ENCODE results near the gene SLFN11. TPM values are rescaled to one million over a fixed set of nuclear protein-coding genes. Genes with fewer than 3 reads are reported as not detected.
"Not testable (repeated sequence)": the region's sequence is repeated elsewhere in the genome, so short reads cannot be mapped to it uniquely, and the experiment has no call there.

SLFN11 gene
- polyA plus RNA-seq, 4 donors: 0.22 to 3.8 (median 3.1) TPM

GRCh38 chr17:35393783-35394182 lies 20.4 kb upstream of the SLFN11 start:
- H3K36me3 ChIP-seq (ENCODE audit: control insufficient read depth in 3 of 3, insufficient read depth in 2 of 3, low read depth in 1 of 3, low read length in 3 of 3); H3K9me3 ChIP-seq (ENCODE audit: control insufficient read depth in 2 of 2, insufficient read depth in 1 of 2, low read depth in 1 of 2, low read length in 1 of 2); H3K4me1 ChIP-seq (ENCODE audit: control insufficient read depth in 3 of 3, insufficient read depth in 2 of 3, low read depth in 1 of 3, low read length in 2 of 3); H3K4me3 ChIP-seq (ENCODE audit: low read depth in 1 of 3, low read length in 3 of 3); H3K27me3 ChIP-seq (ENCODE audit: control insufficient read depth in 3 of 3, insufficient read depth in 3 of 3, low read length in 3 of 3); FAIRE-seq; DNase-seq; H3K27ac ChIP-seq (ENCODE audit: low read depth in 1 of 3, low read length in 2 of 3): not testable (repeated sequence)
- 85 to 94% (median 92%) methylated on average over 13 of the region's 13 CpGs for WGBS, 3 donors

- FAIRE-seq: no peak
- Histone ChIP-seq H3K27me3 (ENCODE audit: control insufficient read depth in 3 of 3, insufficient read depth in 3 of 3, low read length in 3 of 3) (peaks cover 0 to 6% (median 0%) of the 10 kb centered on the region in 3 donors), H3K4me1 (ENCODE audit: control insufficient read depth in 3 of 3, insufficient read depth in 2 of 3, low read depth in 1 of 3, low read length in 2 of 3) (no peaks in the 10 kb centered on the region), H3K9me3 (ENCODE audit: control insufficient read depth in 2 of 2, insufficient read depth in 1 of 2, low read depth in 1 of 2, low read length in 1 of 2) (peaks cover 0 to 2% of the 10 kb centered on the region in 2 donors), H3K27ac (ENCODE audit: low read depth in 1 of 3, low read length in 2 of 3) (no peak overlapping the region), H3K36me3 (ENCODE audit: control insufficient read depth in 3 of 3, insufficient read depth in 2 of 3, low read depth in 1 of 3, low read length in 3 of 3) (no peaks in the 10 kb centered on the region), H3K4me3 (ENCODE audit: low read depth in 1 of 3, low read length in 3 of 3) (no peak overlapping the region)
- WGBS, 3 donors: 50 to 57% (median 55%) methylated on average over 2 of the region's 2 CpGs
- no peak for DNase-seq
These were observed 17.2 kb upstream of the SLFN11 start for GRCh38 chr17:35390663-35391062.

GRCh38 chr17:35390156-35390555 lies 16.7 kb upstream of the SLFN11 start:
- FAIRE-seq: no peak
- H3K27me3 ChIP-seq (ENCODE audit: control insufficient read depth in 3 of 3, insufficient read depth in 3 of 3, low read length in 3 of 3): peaks cover 0 to 6% (median 0%) of the 10 kb centered on the region in 3 donors
- H3K4me1 ChIP-seq (ENCODE audit: control insufficient read depth in 3 of 3, insufficient read depth in 2 of 3, low read depth in 1 of 3, low read length in 2 of 3): no peaks in the 10 kb centered on the region
- H3K9me3 ChIP-seq (ENCODE audit: control insufficient read depth in 2 of 2, insufficient read depth in 1 of 2, low read depth in 1 of 2, low read length in 1 of 2): peaks cover 0 to 2% of the 10 kb centered on the region in 2 donors
- DNase-seq: no peak
- 75 to 85% (median 77%) methylated on average over 2 of the region's 2 CpGs for WGBS, 3 donors
- no peak overlapping the region for H3K27ac ChIP-seq (ENCODE audit: low read depth in 1 of 3, low read length in 2 of 3)
- H3K4me3 ChIP-seq (ENCODE audit: low read depth in 1 of 3, low read length in 3 of 3): no peak overlapping the region
- no peaks in the 10 kb centered on the region for H3K36me3 ChIP-seq (ENCODE audit: control insufficient read depth in 3 of 3, insufficient read depth in 2 of 3, low read depth in 1 of 3, low read length in 3 of 3)

DNA sequence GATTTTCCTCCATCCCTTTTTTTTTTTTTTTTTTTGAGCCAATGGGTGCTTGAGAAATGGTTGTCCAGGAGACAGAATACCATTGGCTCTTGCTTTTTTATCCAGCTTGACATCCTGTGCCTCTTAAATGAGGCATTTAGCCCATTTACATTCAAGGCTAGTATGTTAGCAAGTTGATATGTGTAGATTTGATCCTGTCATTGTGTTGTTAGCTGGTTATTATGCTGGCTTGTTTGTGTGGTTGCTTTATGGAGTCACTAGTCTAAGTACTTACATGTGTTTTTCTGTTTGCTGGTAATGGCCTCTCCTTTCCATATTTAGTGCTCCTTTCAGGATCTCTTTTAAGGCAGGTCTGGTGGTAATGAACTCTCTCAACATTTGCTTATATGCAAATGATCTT lies 14.1 kb upstream of the SLFN11 start:
- no peak overlapping the region for H3K4me3 ChIP-seq (ENCODE audit: low read depth in 1 of 3, low read length in 3 of 3)
- no peaks in the 10 kb centered on the region for H3K4me1 ChIP-seq (ENCODE audit: control insufficient read depth in 3 of 3, insufficient read depth in 2 of 3, low read depth in 1 of 3, low read length in 2 of 3)
- H3K27ac ChIP-seq (ENCODE audit: low read depth in 1 of 3, low read length in 2 of 3): no peak overlapping the region
- peaks cover 0 to 6% (median 0%) of the 10 kb centered on the region in 3 donors for H3K27me3 ChIP-seq (ENCODE audit: control insufficient read depth in 3 of 3, insufficient read depth in 3 of 3, low read length in 3 of 3)
- no peak for FAIRE-seq
- no peaks in the 10 kb centered on the region for H3K36me3 ChIP-seq (ENCODE audit: control insufficient read depth in 3 of 3, insufficient read depth in 2 of 3, low read depth in 1 of 3, low read length in 3 of 3)
- peaks cover 0 to 2% of the 10 kb centered on the region in 2 donors for H3K9me3 ChIP-seq (ENCODE audit: control insufficient read depth in 2 of 2, insufficient read depth in 1 of 2, low read depth in 1 of 2, low read length in 1 of 2)
- no peak for DNase-seq

DNA sequence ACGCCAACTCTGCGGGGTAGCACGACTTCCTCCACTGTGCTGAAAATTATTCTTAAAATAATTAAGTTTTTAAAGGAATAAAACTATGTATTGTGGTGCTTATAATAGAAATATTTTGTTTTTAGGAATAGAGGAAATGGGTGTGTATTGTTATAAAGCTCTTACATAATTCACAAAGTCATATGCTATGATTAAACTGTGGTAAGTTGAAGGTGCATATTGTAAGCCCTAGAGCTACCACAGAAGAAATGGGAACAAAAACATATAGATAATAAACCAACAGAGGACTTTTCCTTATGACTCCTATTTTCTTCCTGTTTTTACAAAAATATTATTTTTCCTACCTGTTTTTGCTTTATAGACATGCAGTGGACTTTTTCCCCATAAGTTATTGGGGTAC lies 4.3 kb upstream of the SLFN11 start:
- Histone ChIP-seq H3K36me3 (ENCODE audit: control insufficient read depth in 3 of 3, insufficient read depth in 2 of 3, low read depth in 1 of 3, low read length in 3 of 3) (no peaks in the 10 kb centered on the region), H3K9me3 (ENCODE audit: control insufficient read depth in 2 of 2, insufficient read depth in 1 of 2, low read depth in 1 of 2, low read length in 1 of 2) (no peaks in the 10 kb centered on the region)
- DNase-seq: no peak

GRCh38 chr17:35377068-35377467 lies 3.6 kb upstream of the SLFN11 start:
- FAIRE-seq (peak; percentile 49), DNase-seq (no peak)
- no peaks in the 10 kb centered on the region for H3K4me1 ChIP-seq (ENCODE audit: control insufficient read depth in 3 of 3, insufficient read depth in 2 of 3, low read depth in 1 of 3, low read length in 2 of 3)
- no peak overlapping the region for H3K4me3 ChIP-seq (ENCODE audit: low read depth in 1 of 3, low read length in 3 of 3)
- no peak overlapping the region for H3K27ac ChIP-seq (ENCODE audit: low read depth in 1 of 3, low read length in 2 of 3)
- WGBS, 3 donors: 34 to 81% (median 69%) methylated on average over 2 of the region's 2 CpGs
- H3K27me3 ChIP-seq (ENCODE audit: control insufficient read depth in 3 of 3, insufficient read depth in 3 of 3, low read length in 3 of 3): peaks cover 0 to 21% (median 0%) of the 10 kb centered on the region in 3 donors
- H3K36me3 ChIP-seq (ENCODE audit: control insufficient read depth in 3 of 3, insufficient read depth in 2 of 3, low read depth in 1 of 3, low read length in 3 of 3): no peaks in the 10 kb centered on the region
- H3K9me3 ChIP-seq (ENCODE audit: control insufficient read depth in 2 of 2, insufficient read depth in 1 of 2, low read depth in 1 of 2, low read length in 1 of 2): no peaks in the 10 kb centered on the region

More for the DNA sequence above, 4.3 kb upstream of the SLFN11 start:
- no peak for FAIRE-seq
- Histone ChIP-seq H3K4me1 (ENCODE audit: control insufficient read depth in 3 of 3, insufficient read depth in 2 of 3, low read depth in 1 of 3, low read length in 2 of 3) (no peaks in the 10 kb centered on the region), H3K27ac (ENCODE audit: low read depth in 1 of 3, low read length in 2 of 3) (no peak overlapping the region), H3K4me3 (ENCODE audit: low read depth in 1 of 3, low read length in 3 of 3) (no peak overlapping the region), H3K27me3 (ENCODE audit: control insufficient read depth in 3 of 3, insufficient read depth in 3 of 3, low read length in 3 of 3) (peaks cover 0 to 19% (median 0%) of the 10 kb centered on the region in 3 donors)
- WGBS, 3 donors: 55 to 77% (median 72%) methylated on average over 3 of the region's 3 CpGs

- Histone ChIP-seq H3K36me3 (ENCODE audit: control insufficient read depth in 3 of 3, insufficient read depth in 2 of 3, low read depth in 1 of 3, low read length in 3 of 3) (no peaks in the 10 kb centered on the region), H3K27ac (ENCODE audit: low read depth in 1 of 3, low read length in 2 of 3) (no peak overlapping the region), H3K4me3 (ENCODE audit: low read depth in 1 of 3, low read length in 3 of 3) (no peak overlapping the region), H3K9me3 (ENCODE audit: control insufficient read depth in 2 of 2, insufficient read depth in 1 of 2, low read depth in 1 of 2, low read length in 1 of 2) (no peaks in the 10 kb centered on the region), H3K27me3 (ENCODE audit: control insufficient read depth in 3 of 3, insufficient read depth in 3 of 3, low read length in 3 of 3) (peaks cover 0 to 24% (median 0%) of the 10 kb centered on the region in 3 donors), H3K4me1 (ENCODE audit: control insufficient read depth in 3 of 3, insufficient read depth in 2 of 3, low read depth in 1 of 3, low read length in 2 of 3) (no peaks in the 10 kb centered on the region)
- 37 to 45% (median 37%) methylated on average over 1 of the region's 1 CpG for WGBS, 3 donors
- FAIRE-seq: no peak
- no peak for DNase-seq
These were observed 2.8 kb upstream of the SLFN11 start for GRCh38 chr17:35376245-35376644.

DNA sequence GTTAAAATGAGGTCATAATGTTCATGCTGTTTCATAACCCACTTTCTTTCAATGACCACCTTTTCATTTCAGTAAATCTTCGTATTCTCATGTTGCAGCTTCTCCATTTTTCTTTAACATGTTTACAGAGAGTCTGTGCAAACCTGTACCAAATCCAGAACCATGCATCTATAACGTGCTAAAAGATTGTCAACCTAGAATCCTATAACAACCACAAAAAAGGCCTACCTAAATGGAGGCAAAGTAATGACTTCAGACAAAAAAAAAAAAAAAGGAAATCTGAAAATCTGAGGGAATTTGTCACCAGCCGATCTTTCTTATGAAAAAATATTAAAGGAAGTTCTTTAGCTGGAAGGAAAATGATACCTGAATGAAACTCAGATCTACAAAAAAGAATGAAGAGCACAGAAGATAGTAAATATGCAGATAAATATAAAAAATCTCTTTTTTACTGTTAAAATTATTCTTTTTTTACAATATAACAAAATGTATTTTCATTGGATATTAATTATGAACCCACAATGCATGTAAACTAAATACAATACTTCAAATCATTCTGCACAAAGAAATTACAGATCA lies 1.4 kb upstream of the SLFN11 start:
- no peaks in the 10 kb centered on the region for H3K36me3 ChIP-seq (ENCODE audit: control insufficient read depth in 3 of 3, insufficient read depth in 2 of 3, low read depth in 1 of 3, low read length in 3 of 3)
- no peaks in the 10 kb centered on the region for H3K9me3 ChIP-seq (ENCODE audit: control insufficient read depth in 2 of 2, insufficient read depth in 1 of 2, low read depth in 1 of 2, low read length in 1 of 2)
- FAIRE-seq (no peak), DNase-seq (no peak)
- no peaks in the 10 kb centered on the region for H3K4me1 ChIP-seq (ENCODE audit: control insufficient read depth in 3 of 3, insufficient read depth in 2 of 3, low read depth in 1 of 3, low read length in 2 of 3)
- H3K27ac ChIP-seq (ENCODE audit: low read depth in 1 of 3, low read length in 2 of 3): no peak overlapping the region
- H3K4me3 ChIP-seq (ENCODE audit: low read depth in 1 of 3, low read length in 3 of 3): peak overlapping the region in 2 of 3 donors; percentile 54 to 83
- peaks cover 0 to 24% (median 0%) of the 10 kb centered on the region in 3 donors for H3K27me3 ChIP-seq (ENCODE audit: control insufficient read depth in 3 of 3, insufficient read depth in 3 of 3, low read length in 3 of 3)
- 24 to 44% (median 26%) methylated on average over 3 of the region's 3 CpGs for WGBS, 3 donors

All from small intestine (tissue), 7 donors.